Measurements from ENCODE around the gene LRRC9.
"Not testable (repeated sequence)": the region's sequence is repeated elsewhere in the genome, so short reads cannot be mapped to it uniquely, and the experiment has no call there.

The LRRC9 gene

DNA sequence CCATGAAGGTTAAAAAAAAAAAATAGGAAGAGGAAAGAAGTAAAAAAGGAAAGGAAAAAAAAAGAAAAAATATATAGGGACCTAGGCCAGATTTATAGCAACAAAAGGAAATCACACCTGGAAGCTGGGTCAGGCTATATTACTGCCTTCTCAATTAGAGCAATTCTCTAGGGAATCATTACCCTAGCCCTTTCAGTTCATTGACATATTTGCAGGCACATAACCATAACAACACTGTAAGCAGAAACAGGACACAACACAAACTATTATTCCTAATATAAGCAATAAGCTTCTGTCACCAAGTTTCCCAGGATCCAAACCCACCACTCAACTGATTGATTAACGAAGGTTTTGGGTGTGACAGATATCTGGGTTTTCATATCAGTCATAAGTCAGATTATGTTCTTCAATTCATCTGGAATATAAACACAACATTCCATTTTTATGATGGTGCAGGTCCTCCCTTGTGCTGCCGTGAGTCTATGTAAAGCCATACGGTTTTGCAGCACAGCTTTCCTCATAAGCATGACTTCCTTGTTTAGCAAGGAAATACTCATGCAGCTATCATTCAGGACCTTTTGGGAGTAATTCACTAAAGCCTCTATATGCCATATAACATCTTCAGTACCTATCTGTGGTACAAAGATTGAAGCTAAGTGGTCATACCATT is 176.0 kb downstream of the LRRC9 start:
- Histone ChIP-seq H3K23ac (ENCODE audit: low read length) (no peak overlapping the region), H3K27ac (ENCODE audit: low read depth, low read length) (no peak overlapping the region), H2AFZ (ENCODE audit: insufficient read depth, low read length, poor library complexity) (no peak overlapping the region), H4K91ac (ENCODE audit: low read depth, low read length) (no peak overlapping the region), H3K9ac (ENCODE audit: low read length) (no peak overlapping the region), H3K36me3 (ENCODE audit: control insufficient read depth in 1 of 2, insufficient read depth in 2 of 2, low read length in 2 of 2) (peaks cover 4 to 5% of the 10 kb centered on the region in 2 experiments), H3K4me3 (ENCODE audit: low read depth, low read length) (no peak overlapping the region), H3K18ac (ENCODE audit: low read length) (no peak overlapping the region), H2BK120ac (ENCODE audit: insufficient read depth, low read length, poor library complexity) (no peak overlapping the region), H2BK12ac (ENCODE audit: low read length) (no peak overlapping the region), H3K79me2 (ENCODE audit: control insufficient read depth, insufficient read depth, low read length, poor library complexity) (peaks cover 15% of the 10 kb centered on the region), H3K27me3 (ENCODE audit: insufficient read depth, low read length) (no peaks in the 10 kb centered on the region), H3K14ac (ENCODE audit: low read length) (no peak overlapping the region), H2BK5ac (ENCODE audit: low read depth, low read length, poor library complexity) (no peak overlapping the region), H4K8ac (ENCODE audit: low read depth, low read length) (no peak overlapping the region), H3K9me3 (ENCODE audit: insufficient read depth, low read depth, low read length) (no peaks in the 10 kb centered on the region), H4K12ac (ENCODE audit: low read depth, low read length) (no peak overlapping the region), H3K4ac (ENCODE audit: low read depth, low read length) (peak overlapping the region; percentile 64), H3K4me1 (ENCODE audit: control insufficient read depth in 1 of 2, insufficient read depth in 2 of 2, low read length in 2 of 2) (peaks cover 2 to 10% of the 10 kb centered on the region in 2 experiments), H3K79me1 (ENCODE audit: low read length) (peaks cover 16% of the 10 kb centered on the region), H3K4me2 (ENCODE audit: low read length) (no peak overlapping the region), H2AK5ac (ENCODE audit: low read length) (no peak overlapping the region)
- DNase-seq = no peak
- no CpG with 5 or more reads among the region's 3 CpGs for WGBS (ENCODE audit: extremely low coverage, insufficient coverage, insufficient read length)

DNA sequence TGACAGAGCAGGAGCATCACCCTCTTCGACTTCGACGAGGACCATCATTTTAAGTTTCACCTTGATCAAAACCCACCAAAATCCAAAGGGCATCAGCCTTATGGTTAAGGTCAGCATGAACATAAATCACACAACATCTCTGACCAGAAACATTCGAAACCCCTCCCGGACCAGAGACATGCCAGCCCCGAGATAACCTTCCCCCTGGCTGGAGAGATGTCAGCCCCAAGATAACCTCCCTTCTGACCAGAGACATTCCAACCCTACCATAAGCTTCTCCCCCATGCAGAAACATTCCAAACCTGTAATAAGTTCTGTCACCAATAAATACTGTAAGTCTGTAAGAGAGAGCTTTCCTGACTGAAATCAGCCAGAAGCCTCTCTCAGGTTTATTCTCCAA is 178.0 kb downstream of the LRRC9 start:
- Histone ChIP-seq H3K9ac (ENCODE audit: low read length) (no peak overlapping the region), H4K8ac (ENCODE audit: low read depth, low read length) (no peak overlapping the region), H4K91ac (ENCODE audit: low read depth, low read length) (no peak overlapping the region), H2BK12ac (ENCODE audit: low read length) (no peak overlapping the region), H2BK120ac (ENCODE audit: insufficient read depth, low read length, poor library complexity) (no peak overlapping the region), H3K23ac (ENCODE audit: low read length) (no peak overlapping the region), H3K36me3 (ENCODE audit: control insufficient read depth in 1 of 2, insufficient read depth in 2 of 2, low read length in 2 of 2) (peaks cover 4 to 5% of the 10 kb centered on the region in 2 experiments), H3K79me1 (ENCODE audit: low read length) (peaks cover 2% of the 10 kb centered on the region), H3K18ac (ENCODE audit: low read length) (no peak overlapping the region), H3K4me1 (ENCODE audit: control insufficient read depth in 1 of 2, insufficient read depth in 2 of 2, low read length in 2 of 2) (peaks cover 2 to 10% of the 10 kb centered on the region in 2 experiments), H2AFZ (ENCODE audit: insufficient read depth, low read length, poor library complexity) (no peak overlapping the region), H2AK5ac (ENCODE audit: low read length) (no peak overlapping the region), H3K4me2 (ENCODE audit: low read length) (peak overlapping the region; percentile 31), H3K4ac (ENCODE audit: low read depth, low read length) (no peak overlapping the region), H3K14ac (ENCODE audit: low read length) (no peak overlapping the region), H3K79me2 (ENCODE audit: control insufficient read depth, insufficient read depth, low read length, poor library complexity) (peaks cover 5% of the 10 kb centered on the region), H3K27ac (ENCODE audit: low read depth, low read length) (peak overlapping the region; percentile 49), H2BK5ac (ENCODE audit: low read depth, low read length, poor library complexity) (no peak overlapping the region), H3K9me3 (ENCODE audit: insufficient read depth, low read depth, low read length) (no peaks in the 10 kb centered on the region), H3K4me3 (ENCODE audit: low read depth, low read length) (no peak overlapping the region), H4K12ac (ENCODE audit: low read depth, low read length) (no peak overlapping the region), H3K27me3 (ENCODE audit: insufficient read depth, low read length) (no peaks in the 10 kb centered on the region)
- WGBS (ENCODE audit: extremely low coverage, insufficient coverage, insufficient read length) = no CpG with 5 or more reads among the region's 6 CpGs
- DNase-seq = peak in 1 of 2 donors; percentile 53

- not testable (repeated sequence) for H4K12ac ChIP-seq (ENCODE audit: low read depth, low read length); H3K4me3 ChIP-seq (ENCODE audit: low read depth, low read length); H3K27ac ChIP-seq (ENCODE audit: low read depth, low read length); H3K4me2 ChIP-seq (ENCODE audit: low read length); H4K8ac ChIP-seq (ENCODE audit: low read depth, low read length); H2BK5ac ChIP-seq (ENCODE audit: low read depth, low read length, poor library complexity); H3K4me1 ChIP-seq (ENCODE audit: control insufficient read depth in 1 of 2, insufficient read depth in 2 of 2, low read length in 2 of 2); H3K23ac ChIP-seq (ENCODE audit: low read length); H2AK5ac ChIP-seq (ENCODE audit: low read length); H3K79me2 ChIP-seq (ENCODE audit: control insufficient read depth, insufficient read depth, low read length, poor library complexity); H3K79me1 ChIP-seq (ENCODE audit: low read length); H3K14ac ChIP-seq (ENCODE audit: low read length); DNase-seq; H3K36me3 ChIP-seq (ENCODE audit: control insufficient read depth in 1 of 2, insufficient read depth in 2 of 2, low read length in 2 of 2); H2AFZ ChIP-seq (ENCODE audit: insufficient read depth, low read length, poor library complexity); H3K9ac ChIP-seq (ENCODE audit: low read length); H4K91ac ChIP-seq (ENCODE audit: low read depth, low read length); H3K9me3 ChIP-seq (ENCODE audit: insufficient read depth, low read depth, low read length); H3K27me3 ChIP-seq (ENCODE audit: insufficient read depth, low read length); H2BK12ac ChIP-seq (ENCODE audit: low read length); H3K18ac ChIP-seq (ENCODE audit: low read length)
- peak overlapping the region; percentile 22 for H2BK120ac ChIP-seq (ENCODE audit: insufficient read depth, low read length, poor library complexity)
- WGBS (ENCODE audit: extremely low coverage, insufficient coverage, insufficient read length) = no CpG with 5 or more reads among the region's 7 CpGs
- peak overlapping the region; percentile 62 for H3K4ac ChIP-seq (ENCODE audit: low read depth, low read length)
Observed at GRCh38 chr14:60099855-60100254, 179.9 kb downstream of the LRRC9 start.

DNA sequence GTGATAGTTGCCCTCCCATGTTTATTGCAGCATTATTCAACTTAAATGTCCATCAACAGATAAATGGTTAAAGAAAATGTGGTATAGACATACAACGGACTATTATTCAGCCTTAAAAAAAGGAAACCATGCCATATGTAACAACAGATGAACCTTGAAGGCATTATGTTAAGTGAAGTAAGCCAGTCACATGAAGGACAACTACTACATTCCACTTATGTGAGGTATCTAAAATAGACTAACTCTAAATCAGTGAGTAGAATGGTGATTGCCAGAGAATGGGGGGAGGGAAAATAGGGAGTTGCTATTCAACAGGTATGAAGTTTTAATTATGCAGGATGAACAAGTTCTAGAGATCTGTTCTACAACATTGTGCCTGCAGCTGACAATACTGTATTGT is 181.8 kb downstream of the LRRC9 start:
- Histone ChIP-seq H2BK5ac (ENCODE audit: low read depth, low read length, poor library complexity) (no peak overlapping the region), H3K4me3 (ENCODE audit: low read depth, low read length) (no peak overlapping the region), H3K79me1 (ENCODE audit: low read length) (no peaks in the 10 kb centered on the region), H3K4me2 (ENCODE audit: low read length) (no peak overlapping the region), H3K79me2 (ENCODE audit: control insufficient read depth, insufficient read depth, low read length, poor library complexity) (peaks cover 3% of the 10 kb centered on the region), H3K4ac (ENCODE audit: low read depth, low read length) (no peak overlapping the region), H2BK120ac (ENCODE audit: insufficient read depth, low read length, poor library complexity) (no peak overlapping the region), H3K23ac (ENCODE audit: low read length) (no peak overlapping the region), H3K14ac (ENCODE audit: low read length) (no peak overlapping the region), H3K4me1 (ENCODE audit: control insufficient read depth in 1 of 2, insufficient read depth in 2 of 2, low read length in 2 of 2) (peaks cover 0 to 5% of the 10 kb centered on the region in 2 experiments), H2BK12ac (ENCODE audit: low read length) (no peak overlapping the region), H3K36me3 (ENCODE audit: control insufficient read depth in 1 of 2, insufficient read depth in 2 of 2, low read length in 2 of 2) (peaks cover 4 to 5% of the 10 kb centered on the region in 2 experiments), H3K27me3 (ENCODE audit: insufficient read depth, low read length) (no peaks in the 10 kb centered on the region), H4K91ac (ENCODE audit: low read depth, low read length) (no peak overlapping the region), H2AFZ (ENCODE audit: insufficient read depth, low read length, poor library complexity) (no peak overlapping the region), H2AK5ac (ENCODE audit: low read length) (no peak overlapping the region), H3K27ac (ENCODE audit: low read depth, low read length) (no peak overlapping the region), H3K9me3 (ENCODE audit: insufficient read depth, low read depth, low read length) (no peaks in the 10 kb centered on the region), H4K12ac (ENCODE audit: low read depth, low read length) (no peak overlapping the region), H3K18ac (ENCODE audit: low read length) (no peak overlapping the region), H4K8ac (ENCODE audit: low read depth, low read length) (no peak overlapping the region), H3K9ac (ENCODE audit: low read length) (no peak overlapping the region)
- no peak for DNase-seq
- no CpG with 5 or more reads among the region's 1 CpG for WGBS (ENCODE audit: extremely low coverage, insufficient coverage, insufficient read length)
